Naive B cell (primary cell): ENCODE data around the gene NRCAM. TPM values are rescaled to one million over a fixed set of nuclear protein-coding genes. Genes with fewer than 3 reads are reported as not detected.
A peak's percentile ranks its signal among the peaks of the same experiment; 100 is the strongest.
"Not testable (repeated sequence)": the region's sequence is repeated elsewhere in the genome, so short reads cannot be mapped to it uniquely, and the experiment has no call there.

Source experiments
- ATAC-seq, 2 donors: fragments of 150-1000 bp; cut with Tn5 transposase; 2 replicates each; pipeline ENCODE4 v1.10.0; 2021; ENCODE audit warnings: low read depth in 2 of 2, mild to moderate bottlenecking in 2 of 2, moderate library complexity in 2 of 2
- DNase-seq: peaks from one replicate; pipeline ENCODE4 v3.0.0; 2022
- H3K27ac Mint-ChIP-seq, 6 donors: one replicate each; pipeline ENCODE4 v1.8.0; 2020 to 2022; ENCODE audit warnings: mild to moderate bottlenecking in 6 of 6, mixed read lengths in 6 of 6, moderate library complexity in 5 of 6, inconsistent platforms in 2 of 6
- H3K27me3 Mint-ChIP-seq, 3 donors: one replicate each; pipeline ENCODE4 v1.8.0; 2021 to 2022; ENCODE audit warnings: mixed read lengths in 3 of 3, mild to moderate bottlenecking in 1 of 3
- H3K36me3 Mint-ChIP-seq, 2 donors: one replicate each; pipeline ENCODE4 v1.8.0; 2020 to 2022; ENCODE audit warnings: mixed read lengths in 2 of 2, inconsistent platforms in 1 of 2, mild to moderate bottlenecking in 1 of 2
- H3K4me1 Mint-ChIP-seq, 3 donors: one replicate each; pipeline ENCODE4 v1.8.0; 2020 to 2022; ENCODE audit warnings: mixed read lengths in 3 of 3, inconsistent platforms in 1 of 3, mild to moderate bottlenecking in 1 of 3, moderate library complexity in 1 of 3
- H3K4me3 Mint-ChIP-seq, 8 donors: one replicate each; pipeline ENCODE4 v1.8.0; 2020 to 2022; ENCODE audit warnings: mild to moderate bottlenecking in 8 of 8, mixed read lengths in 8 of 8, moderate library complexity in 8 of 8, inconsistent platforms in 2 of 8
- H3K9me3 Mint-ChIP-seq, 7 donors: one replicate each; pipeline ENCODE4 v1.8.0; 2020 to 2022; ENCODE audit warnings: mixed read lengths in 7 of 7, mild to moderate bottlenecking in 5 of 7, inconsistent platforms in 2 of 7, moderate library complexity in 1 of 7
- polyA plus RNA-seq, 6 donors: library from polyadenylated mRNA; unstranded; fragments of 300-500 nt; fragmentation: Illumina TruSeq; gene quantifications; one replicate each; pipeline ENCODE4 v1.2.3, GENCODE V29; 2021; ENCODE audit warnings: low read depth in 6 of 6

NRCAM gene
- polyA plus RNA-seq, 6 donors from 2014 or later = 0.29 to 1.2 (median 0.47) TPM; not detected in 1

DNA sequence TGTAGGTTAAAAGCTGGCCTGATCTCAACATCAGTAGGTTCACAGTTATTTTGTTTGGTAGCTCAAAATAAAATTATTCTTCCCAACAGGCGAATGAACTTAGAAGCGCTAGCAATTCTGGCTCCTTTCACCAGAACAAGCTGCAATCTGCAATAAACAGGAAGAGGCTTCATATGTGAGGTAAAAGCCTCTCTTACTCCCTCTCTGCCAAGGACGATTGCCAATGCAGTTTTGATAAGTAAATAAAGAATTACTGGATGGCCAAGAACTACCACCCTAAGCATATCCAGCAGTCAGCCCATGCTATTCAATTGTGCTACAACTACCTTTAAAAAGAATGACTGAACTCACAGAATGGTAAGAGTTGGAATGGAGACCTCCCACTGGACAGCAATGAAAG lies 176.1 kb downstream of the NRCAM start:
- no peak overlapping the region for H3K27ac Mint-ChIP-seq
- no peaks in the 10 kb centered on the region for H3K36me3 Mint-ChIP-seq
- no peak overlapping the region for H3K4me3 Mint-ChIP-seq
- H3K9me3 Mint-ChIP-seq = peaks cover 0 to 6% (median 0%) of the 10 kb centered on the region in 7 donors
- ATAC-seq (no peak), DNase-seq (no peak)
- peaks cover 21 to 40% (median 36%) of the 10 kb centered on the region in 3 donors for H3K27me3 Mint-ChIP-seq
- peaks cover 0 to 10% (median 7%) of the 10 kb centered on the region in 3 donors for H3K4me1 Mint-ChIP-seq

- peaks cover 0 to 7% (median 6%) of the 10 kb centered on the region in 3 donors for H3K4me1 Mint-ChIP-seq
- peak overlapping the region in 1 of 6 donors; percentile 22 for H3K27ac Mint-ChIP-seq
- H3K36me3 Mint-ChIP-seq = no peaks in the 10 kb centered on the region
- ATAC-seq (no peak), DNase-seq (no peak)
- no peak overlapping the region for H3K4me3 Mint-ChIP-seq
- H3K9me3 Mint-ChIP-seq = peaks cover 0 to 8% (median 2%) of the 10 kb centered on the region in 7 donors
- H3K27me3 Mint-ChIP-seq = peaks cover 9 to 26% (median 22%) of the 10 kb centered on the region in 3 donors
These were observed 177.5 kb downstream of the NRCAM start for GRCh38 chr7:108278776-108279175.

DNA sequence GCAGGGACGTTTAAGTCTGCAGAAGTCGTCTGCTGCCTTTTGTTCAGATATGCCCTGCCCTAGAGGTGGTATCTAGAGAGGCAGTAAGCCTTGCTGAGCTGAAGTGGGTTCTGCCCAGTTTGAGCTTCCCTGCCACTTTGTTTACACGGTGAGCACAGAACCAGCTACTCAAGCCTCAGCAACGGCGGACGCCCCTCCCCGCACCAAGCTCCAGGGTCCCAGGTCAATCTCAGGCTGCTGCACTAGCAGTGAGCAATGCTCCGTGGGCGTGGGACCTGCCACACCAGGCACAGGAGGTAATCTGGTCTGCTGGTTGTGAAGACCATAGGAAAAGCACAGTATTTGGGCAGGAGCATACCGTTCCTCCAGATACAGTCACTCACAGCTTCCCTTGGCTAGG lies 178.0 kb downstream of the NRCAM start:
- no peak overlapping the region for H3K4me3 Mint-ChIP-seq
- peaks cover 0 to 8% (median 4%) of the 10 kb centered on the region in 7 donors for H3K9me3 Mint-ChIP-seq
- DNase-seq = no peak
- H3K27me3 Mint-ChIP-seq = peaks cover 8 to 21% (median 17%) of the 10 kb centered on the region in 3 donors
- ATAC-seq = no peak
- no peak overlapping the region for H3K27ac Mint-ChIP-seq
- no peaks in the 10 kb centered on the region for H3K36me3 Mint-ChIP-seq
- peaks cover 0 to 7% (median 6%) of the 10 kb centered on the region in 3 donors for H3K4me1 Mint-ChIP-seq

- Mint-ChIP-seq H3K4me1 (peaks cover 0 to 11% (median 6%) of the 10 kb centered on the region in 3 donors), H3K27ac (peak overlapping the region in 1 of 6 donors; percentile 58)
- H3K27me3 Mint-ChIP-seq, DNase-seq, H3K4me3 Mint-ChIP-seq, ATAC-seq, H3K9me3 Mint-ChIP-seq, H3K36me3 Mint-ChIP-seq: not testable (repeated sequence)
These were observed 181.8 kb downstream of the NRCAM start for GRCh38 chr7:108274447-108274846.

DNA sequence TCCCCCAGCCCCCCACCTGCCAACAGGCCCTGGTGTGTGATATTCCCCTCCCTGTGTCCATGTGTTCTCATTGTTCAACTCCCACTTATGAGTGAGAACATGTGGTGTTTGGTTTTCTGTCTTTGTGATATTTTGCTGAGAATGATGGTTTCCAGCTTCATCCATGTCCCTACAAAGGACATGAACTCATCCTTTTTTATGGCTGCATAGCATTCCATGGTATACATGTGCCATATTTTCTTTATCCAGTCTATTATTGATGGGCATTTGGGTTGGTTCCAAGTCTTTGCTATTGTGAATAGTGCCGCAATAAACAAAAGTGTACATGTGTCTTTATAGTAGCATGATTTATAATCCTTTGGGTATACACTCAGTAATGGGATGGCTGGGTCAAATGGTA lies 183.3 kb downstream of the NRCAM start:
- not testable (repeated sequence) for H3K9me3 Mint-ChIP-seq, H3K4me3 Mint-ChIP-seq, DNase-seq, ATAC-seq, H3K36me3 Mint-ChIP-seq, H3K27ac Mint-ChIP-seq
- H3K27me3 Mint-ChIP-seq = peaks cover 10 to 25% (median 22%) of the 10 kb centered on the region in 3 donors
- H3K4me1 Mint-ChIP-seq = peaks cover 0 to 11% (median 6%) of the 10 kb centered on the region in 3 donors

DNA sequence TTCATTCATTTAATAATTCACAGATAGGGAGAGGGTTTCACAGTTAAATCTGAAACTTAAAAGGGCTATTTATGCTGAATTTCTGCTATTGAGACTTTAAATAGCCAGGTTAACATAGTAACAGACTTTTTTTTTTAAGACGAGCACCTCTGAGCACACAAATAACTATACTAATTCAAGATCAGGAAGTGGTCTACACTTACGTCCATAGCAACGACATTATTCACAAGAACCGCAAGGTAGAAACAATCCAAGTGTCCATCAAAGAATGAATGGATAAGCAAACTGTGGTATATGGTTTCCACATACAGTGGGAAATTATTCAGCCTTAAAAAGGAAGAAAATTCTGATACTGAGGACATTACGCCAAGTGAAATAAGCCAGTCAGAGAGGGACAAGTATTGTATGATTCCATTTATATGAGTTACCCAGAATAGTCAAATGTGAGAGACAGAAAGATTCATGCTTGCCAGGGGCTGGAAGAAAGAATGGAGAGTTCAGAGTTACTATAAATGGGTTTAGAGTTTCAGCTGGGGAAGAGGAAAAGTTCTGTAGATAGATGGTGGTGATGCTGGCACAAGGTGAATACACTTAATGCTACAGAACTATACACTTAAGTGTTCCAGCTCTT lies 185.7 kb downstream of the NRCAM start:
- no peak for DNase-seq
- H3K27ac Mint-ChIP-seq = peak overlapping the region in 1 of 6 donors; percentile 1
- H3K4me3 Mint-ChIP-seq = no peak overlapping the region
- H3K36me3 Mint-ChIP-seq = no peaks in the 10 kb centered on the region
- peaks cover 10 to 19% (median 15%) of the 10 kb centered on the region in 3 donors for H3K27me3 Mint-ChIP-seq
- H3K4me1 Mint-ChIP-seq = peaks cover 0 to 11% (median 6%) of the 10 kb centered on the region in 3 donors
- peaks cover 0 to 6% (median 2%) of the 10 kb centered on the region in 7 donors for H3K9me3 Mint-ChIP-seq
- ATAC-seq = no peak

GRCh38 chr7:108268200-108268820 lies 187.9 kb downstream of the NRCAM start:
- H3K36me3 Mint-ChIP-seq = no peaks in the 10 kb centered on the region
- ATAC-seq = no peak
- H3K4me1 Mint-ChIP-seq = peaks cover 0 to 4% (median 0%) of the 10 kb centered on the region in 3 donors
- H3K9me3 Mint-ChIP-seq = peaks cover 0 to 1% (median 0%) of the 10 kb centered on the region in 7 donors
- H3K27me3 Mint-ChIP-seq = peaks cover 10 to 19% (median 15%) of the 10 kb centered on the region in 3 donors
- DNase-seq = no peak
- no peak overlapping the region for H3K27ac Mint-ChIP-seq
- no peak overlapping the region for H3K4me3 Mint-ChIP-seq

DNA sequence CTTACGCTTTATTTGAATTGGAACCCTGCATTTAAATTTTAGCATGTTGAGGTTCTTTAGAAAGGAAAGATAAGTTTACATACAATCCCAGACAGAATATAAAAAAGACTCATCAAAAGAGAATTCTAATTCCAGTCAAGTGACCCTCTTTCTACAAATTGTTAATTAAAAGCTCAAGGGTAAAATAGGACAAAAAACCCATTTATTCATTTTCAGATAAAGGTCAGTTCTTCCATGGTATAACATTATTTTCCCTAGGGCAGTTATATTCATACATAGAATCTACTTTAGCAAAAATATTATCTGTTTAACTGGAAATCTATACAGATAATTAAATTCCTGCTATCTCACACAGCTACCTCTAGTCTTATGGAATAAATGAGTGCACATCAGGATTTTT lies 188.6 kb downstream of the NRCAM start:
- H3K4me3 Mint-ChIP-seq = no peak overlapping the region
- DNase-seq = no peak
- ATAC-seq = no peak
- H3K9me3 Mint-ChIP-seq = no peaks in the 10 kb centered on the region
- H3K27ac Mint-ChIP-seq = no peak overlapping the region
- H3K27me3 Mint-ChIP-seq = peaks cover 10 to 19% (median 15%) of the 10 kb centered on the region in 3 donors
- peaks cover 0 to 4% (median 0%) of the 10 kb centered on the region in 3 donors for H3K4me1 Mint-ChIP-seq
- no peaks in the 10 kb centered on the region for H3K36me3 Mint-ChIP-seq

GRCh38 chr7:108266491-108266890 lies 189.7 kb downstream of the NRCAM start:
- Mint-ChIP-seq H3K4me3 (no peak overlapping the region), H3K9me3 (no peaks in the 10 kb centered on the region)
- no peak for DNase-seq

DNA sequence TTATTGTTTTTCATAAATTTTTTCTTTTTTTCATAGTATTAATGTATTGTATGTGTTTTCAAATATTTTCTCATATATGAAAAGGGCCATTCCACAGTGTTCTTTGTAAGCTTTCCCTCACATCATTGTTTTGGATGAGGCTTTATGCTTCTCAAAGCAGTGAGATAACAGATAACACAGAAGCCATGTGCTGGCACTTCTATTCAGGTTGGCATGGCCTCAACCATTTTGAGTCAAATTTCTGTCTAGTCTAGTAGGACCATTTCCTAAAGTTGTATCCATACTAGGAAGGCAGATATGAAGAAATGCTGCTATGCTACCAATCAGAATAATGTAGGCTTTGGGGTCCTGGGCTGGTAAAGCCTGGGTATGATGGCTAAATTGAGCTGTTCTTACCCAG lies 190.2 kb downstream of the NRCAM start:
- Mint-ChIP-seq H3K9me3 (no peaks in the 10 kb centered on the region), H3K27me3 (peaks cover 12 to 20% (median 19%) of the 10 kb centered on the region in 3 donors), H3K27ac (no peak overlapping the region), H3K36me3 (no peaks in the 10 kb centered on the region), H3K4me1 (peaks cover 0 to 4% (median 0%) of the 10 kb centered on the region in 3 donors), H3K4me3 (no peak overlapping the region)
- DNase-seq = no peak
- ATAC-seq = no peak

More at GRCh38 chr7:108266491-108266890, 189.7 kb downstream of the NRCAM start:
- H3K36me3 Mint-ChIP-seq = no peaks in the 10 kb centered on the region
- H3K27ac Mint-ChIP-seq = no peak overlapping the region
- peaks cover 12 to 20% (median 19%) of the 10 kb centered on the region in 3 donors for H3K27me3 Mint-ChIP-seq
- no peak for ATAC-seq
- H3K4me1 Mint-ChIP-seq = peaks cover 0 to 4% (median 0%) of the 10 kb centered on the region in 3 donors

- ATAC-seq = no peak
- H3K27me3 Mint-ChIP-seq = peaks cover 12 to 26% (median 19%) of the 10 kb centered on the region in 3 donors
- H3K9me3 Mint-ChIP-seq = peaks cover 0 to 6% (median 0%) of the 10 kb centered on the region in 7 donors
- H3K4me1 Mint-ChIP-seq = no peaks in the 10 kb centered on the region
- H3K4me3 Mint-ChIP-seq = no peak overlapping the region
- H3K27ac Mint-ChIP-seq = no peak overlapping the region
- DNase-seq = no peak
- no peaks in the 10 kb centered on the region for H3K36me3 Mint-ChIP-seq
These were observed 191.2 kb downstream of the NRCAM start for GRCh38 chr7:108265007-108265406.

DNA sequence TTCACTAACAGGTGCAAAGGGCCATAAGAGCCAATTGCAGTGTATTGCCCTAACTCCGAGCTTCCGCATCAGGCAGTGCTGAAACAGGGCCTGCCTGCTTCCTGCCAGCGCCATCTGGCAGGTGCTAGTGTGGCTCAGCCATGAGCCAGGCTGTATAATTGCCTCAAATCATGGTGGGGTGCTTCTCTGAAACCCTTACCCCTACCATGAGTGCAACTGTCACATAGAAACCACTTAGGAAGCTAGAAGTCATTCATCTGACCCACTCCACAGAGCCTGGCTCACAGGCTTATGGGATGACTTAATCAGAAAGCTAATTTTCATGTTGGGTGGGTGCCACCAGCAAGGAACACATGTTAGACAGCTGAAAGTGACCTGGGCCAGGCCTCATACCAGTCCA lies 192.8 kb downstream of the NRCAM start:
- no peak for DNase-seq
- Mint-ChIP-seq H3K27me3 (peaks cover 5 to 22% (median 16%) of the 10 kb centered on the region in 3 donors), H3K36me3 (peaks cover 0 to 7% of the 10 kb centered on the region in 2 donors), H3K4me1 (no peaks in the 10 kb centered on the region), H3K27ac (no peak overlapping the region), H3K4me3 (no peak overlapping the region), H3K9me3 (peaks cover 0 to 11% (median 7%) of the 10 kb centered on the region in 7 donors)
- peak; percentile 27 to 61 for ATAC-seq

GRCh38 chr7:108261560-108262255 lies 194.5 kb downstream of the NRCAM start:
- Mint-ChIP-seq H3K4me3 (no peak overlapping the region), H3K9me3 (peaks cover 0 to 11% (median 7%) of the 10 kb centered on the region in 7 donors), H3K27me3 (peaks cover 5 to 22% (median 10%) of the 10 kb centered on the region in 3 donors), H3K4me1 (no peaks in the 10 kb centered on the region), H3K36me3 (peaks cover 0 to 7% of the 10 kb centered on the region in 2 donors), H3K27ac (no peak overlapping the region)
- DNase-seq = no peak
- no peak for ATAC-seq
